H1 (cell line): ENCODE data around the gene DAAM1. TPM values are rescaled to one million over a fixed set of nuclear protein-coding genes. Genes with fewer than 3 reads are reported as not detected.

Experiments used
- CTCF ChIA-PET: fragments of 300-600 bp; sonication (Branson Sonifier 250); formaldehyde crosslinking; loops from one replicate; lab custom pipeline; 2021; ENCODE audit not compliant: partially characterized antibody; lab: Charles Lee
- POLR2A ChIA-PET: fragments of 300-600 bp; sonication (Branson Sonifier 250); formaldehyde crosslinking; loops from one replicate; lab custom pipeline; 2021; ENCODE audit warnings: inconsistent platforms; ENCODE audit not compliant: partially characterized antibody; lab: Charles Lee
- DNase-seq, 2 experiments: peaks; one replicate each; pipeline versions ENCODE4 v3.0.0 to v3.0.0-alpha.2; 2010 to 2022; ENCODE audit warnings: low spot score in 2 of 2, low read depth in 1 of 2, mixed read lengths in 1 of 2
- FAIRE-seq: peaks from 2 replicates; lab custom pipeline; 2011; peaks lifted over from hg19 to GRCh38; lab: Jason Lieb, UNC
- H2AFZ ChIP-seq: 2 replicates; pipeline ENCODE4 v1.8.1; 2012; ENCODE audit warnings: low read length, inconsistent platforms
- H2AK5ac ChIP-seq: 2 replicates; pipeline ENCODE4 v1.6.1; 2013; ENCODE audit warnings: low read depth, low read length
- H2BK120ac ChIP-seq: replicated peaks from 2 replicates; pipeline ENCODE3; 2013; ENCODE audit warnings: low read depth, low read length, inconsistent platforms
- H2BK12ac ChIP-seq: 2 replicates; pipeline ENCODE4 v1.6.1; 2013; ENCODE audit warnings: low read depth, low read length
- H2BK15ac ChIP-seq: 2 replicates; pipeline ENCODE4 v1.6.1; 2013; ENCODE audit warnings: low read length
- H2BK20ac ChIP-seq: 2 replicates; pipeline ENCODE4 v1.6.1; 2013; ENCODE audit warnings: low read length
- H2BK5ac ChIP-seq: 2 replicates; pipeline ENCODE4 v1.6.1; 2013; ENCODE audit warnings: low read depth, low read length
- H3K14ac ChIP-seq: 2 replicates; pipeline ENCODE4 v1.6.1; 2013; ENCODE audit warnings: inconsistent platforms; ENCODE audit not compliant: insufficient read length
- H3K18ac ChIP-seq: 2 replicates; pipeline ENCODE4 v1.6.1; 2013; ENCODE audit warnings: low read length; ENCODE audit errors: extremely low read depth
- H3K23ac ChIP-seq: 2 replicates; pipeline ENCODE4 v1.6.1; 2013; ENCODE audit warnings: inconsistent platforms; ENCODE audit not compliant: insufficient read length
- H3K23me2 ChIP-seq: 2 replicates; pipeline ENCODE4 v1.6.1; 2013; ENCODE audit warnings: low read depth, low read length
- H3K27ac ChIP-seq: 2 replicates; pipeline ENCODE4 v1.6.1; 2011; ENCODE audit warnings: low read depth, low read length, inconsistent platforms
- H3K27me3 ChIP-seq, 4 experiments: replicated peaks in 1 of 4; 1 replicate in 1 of 4; 2 replicates in 3 of 4; pipeline versions ENCODE4 v1.6.1 to v1.8.1; 2011 to 2013; ENCODE audit warnings: low read length in 3 of 4, mild to moderate bottlenecking in 3 of 4, inconsistent platforms in 2 of 4, mixed read lengths in 2 of 4, moderate library complexity in 1 of 4; ENCODE audit not compliant: control insufficient read depth in 3 of 4, insufficient read depth in 3 of 4; ENCODE audit errors: extremely low read depth in 1 of 4
- H3K36me3 ChIP-seq, 4 experiments: 2 replicates each; pipeline versions ENCODE4 v1.6.1 to v1.8.1; 2011 to 2013; ENCODE audit warnings: mild to moderate bottlenecking in 4 of 4, low read length in 3 of 4, moderate library complexity in 2 of 4, control low read depth in 1 of 4, inconsistent platforms in 1 of 4; ENCODE audit not compliant: insufficient read depth in 4 of 4, control insufficient read depth in 2 of 4
- H3K4ac ChIP-seq: replicated peaks from 2 replicates; pipeline ENCODE3; 2013; ENCODE audit warnings: low read length, low read depth, mixed read lengths, inconsistent platforms; ENCODE audit not compliant: insufficient read length
- H3K4me1 ChIP-seq, 4 experiments: replicated peaks in 1 of 4; 1 replicate in 1 of 4; 2 replicates in 3 of 4; pipeline versions ENCODE4 v1.6.1 to v1.8.1; 2011 to 2013; ENCODE audit warnings: low read length in 3 of 4, inconsistent platforms in 2 of 4, mixed read lengths in 1 of 4; ENCODE audit not compliant: insufficient read depth in 4 of 4, control insufficient read depth in 3 of 4
- H3K4me2 ChIP-seq, 2 experiments: 2 replicates each; pipeline versions ENCODE4 v1.6.1 to v1.8.1; 2011 to 2013; ENCODE audit warnings: low read depth in 2 of 2, low read length in 2 of 2, control low read depth in 1 of 2, inconsistent platforms in 1 of 2, mild to moderate bottlenecking in 1 of 2; ENCODE audit not compliant: insufficient read depth in 1 of 2
- H3K4me3 ChIP-seq, 4 experiments: fragments of 200-600, 300-600 bp in 1 of 4; sonication (generic), shearing (Covaris generic), sonication (Bioruptor Twin) in 1 of 4; 2 replicates each; pipeline versions ENCODE4 v1.5.1 to v1.8.1; 2011 to 2016; ENCODE audit warnings: low read length in 4 of 4, low read depth in 3 of 4, control low read depth in 2 of 4, inconsistent platforms in 2 of 4, mild to moderate bottlenecking in 2 of 4, mixed read lengths in 1 of 4, moderate library complexity in 1 of 4; ENCODE audit not compliant: insufficient read depth in 2 of 4; ENCODE audit errors: extremely low read depth in 1 of 4
- H3K56ac ChIP-seq: replicated peaks from 2 replicates; pipeline ENCODE3; 2013; ENCODE audit warnings: low read depth, mild to moderate bottlenecking, mixed read lengths, low read length, inconsistent platforms; ENCODE audit not compliant: insufficient read length
- H3K79me1 ChIP-seq: 2 replicates; pipeline ENCODE4 v1.6.1; 2013; ENCODE audit warnings: low read depth, low read length, control low read depth
- H3K79me2 ChIP-seq, 2 experiments: 2 replicates each; pipeline versions ENCODE4 v1.6.1 to v1.8.1; 2012 to 2013; ENCODE audit warnings: low read length in 2 of 2, mild to moderate bottlenecking in 2 of 2, inconsistent platforms in 1 of 2; ENCODE audit not compliant: insufficient read depth in 2 of 2, control insufficient read depth in 1 of 2
- H3K9ac ChIP-seq, 4 experiments: replicated peaks in 1 of 4; 1 replicate in 1 of 4; 2 replicates in 3 of 4; pipeline versions ENCODE4 v1.6.1 to v1.8.1; 2011 to 2013; ENCODE audit warnings: low read depth in 3 of 4, low read length in 3 of 4, control low read depth in 2 of 4, mild to moderate bottlenecking in 2 of 4, moderate library complexity in 2 of 4, inconsistent platforms in 1 of 4; ENCODE audit errors: extremely low read depth in 1 of 4
- H3K9me3 ChIP-seq, 2 experiments: 2 replicates each; pipeline versions ENCODE4 v1.6.1 to v1.8.1; 2012 to 2013; ENCODE audit warnings: mild to moderate bottlenecking in 2 of 2, moderate library complexity in 2 of 2, control low read depth in 1 of 2, inconsistent platforms in 1 of 2, low read depth in 1 of 2, low read length in 1 of 2, mixed read lengths in 1 of 2; ENCODE audit not compliant: insufficient read depth in 2 of 2
- H4K20me1 ChIP-seq, 2 experiments: replicated peaks in 1 of 2; 2 replicates each; pipeline versions ENCODE3 to v1.8.1; 2011 to 2013; ENCODE audit warnings: inconsistent platforms in 2 of 2, low read length in 2 of 2, mild to moderate bottlenecking in 1 of 2; ENCODE audit not compliant: insufficient read depth in 2 of 2, control insufficient read depth in 1 of 2
- H4K5ac ChIP-seq: 2 replicates; pipeline ENCODE4 v1.6.1; 2013; ENCODE audit warnings: low read length, low read depth, mixed read lengths, inconsistent platforms; ENCODE audit not compliant: insufficient read length
- H4K8ac ChIP-seq: 2 replicates; pipeline ENCODE4 v1.8.0; 2013; ENCODE audit warnings: mild to moderate bottlenecking, moderate library complexity, low read length, inconsistent platforms; ENCODE audit not compliant: insufficient read depth; ENCODE audit errors: extremely low read depth
- H4K91ac ChIP-seq: replicated peaks from 2 replicates; pipeline ENCODE3; 2013; ENCODE audit warnings: low read length, mixed read lengths, inconsistent platforms; ENCODE audit not compliant: insufficient read length
- CTCF ChIP-seq, 3 experiments: IDR thresholded peaks; 1 replicate in 2 of 3; 2 replicates in 1 of 3; pipeline versions ENCODE4 v1.5.1 to v1.6.1; 2011; ENCODE audit warnings: low read length in 3 of 3, mild to moderate bottlenecking in 3 of 3, inconsistent platforms in 2 of 3, low read depth in 1 of 3, moderate library complexity in 1 of 3; ENCODE audit not compliant: insufficient read depth in 1 of 3; ENCODE audit errors: control extremely low read depth in 1 of 3
- KDM4A ChIP-seq: IDR thresholded peaks from one replicate; pipeline ENCODE4 v1.7.1; 2012; ENCODE audit warnings: low read depth, mild to moderate bottlenecking, moderate library complexity, low read length, inconsistent platforms; ENCODE audit not compliant: severe bottlenecking
- RAD21 ChIP-seq, 2 experiments: IDR thresholded peaks in 1 of 2; conservative IDR thresholded peaks in 1 of 2; 2 replicates each; pipeline ENCODE4 v1.6.1; 2011; ENCODE audit warnings: low read depth in 2 of 2, low read length in 2 of 2, improper control_type of control experiment in 1 of 2, inconsistent platforms in 1 of 2, mild to moderate bottlenecking in 1 of 2, moderate library complexity in 1 of 2
- TBP ChIP-seq: IDR thresholded peaks from 2 replicates; pipeline ENCODE4 v1.6.1; 2011; ENCODE audit warnings: low read depth, low read length, improper control_type of control experiment
- WGBS, 2 experiments: shearing (Covaris generic) in 1 of 2; methylation state at CpG; one replicate each; pipeline versions ENCODE4 v1.1.6 to v1.1.7; 2013 to 2015; ENCODE audit warnings: low lambda C conversion rate in 2 of 2, mixed read lengths in 2 of 2, inconsistent platforms in 1 of 2, low coverage in 1 of 2, missing lambda C conversion rate in 1 of 2; ENCODE audit not compliant: insufficient replicate concordance in 2 of 2, insufficient coverage in 1 of 2, insufficient read length in 1 of 2; ENCODE audit errors: extremely low coverage in 1 of 2, missing lambda C conversion rate in 1 of 2; 5-methylcytosine and 5-hydroxymethylcytosine counted together
- polyA plus RNA-seq, 7 experiments: library from polyadenylated mRNA; depleted of rRNA in 3 of 7; stranded (reverse) in 5 of 7; unstranded in 2 of 7; fragments of >200 nt in 5 of 7; fragments of 200-250 nt in 2 of 7; gene quantifications; 1 replicate in 5 of 7; 2 replicates in 1 of 7; 4 replicates in 1 of 7; pipeline versions ENCODE4 v1.2.1 to v1.2.3, GENCODE V29; 2011 to 2013; ENCODE audit warnings: missing spikeins in 2 of 7, mixed read lengths in 2 of 7
- total RNA-seq: library from RNA; stranded (reverse); fragmentation: NEBNext Ultra II Directional; extraction: Animal tissue kit (Norgen Biotek cat#: 25700); gene quantifications from 2 replicates; pipeline ENCODE4 v1.2.1, GENCODE V29; 2021

Gene DAAM1
- total and polyA plus RNA-seq, 2 of the 8 experiments (the other 6 are each of a cell fraction or from before 2014, with no cell fraction given) = 5.0 to 44.9 TPM

- Histone ChIP-seq H3K18ac (no peak overlapping the region), H3K27ac (no peak overlapping the region), H2AK5ac (no peak overlapping the region), H2BK12ac (no peak overlapping the region), H3K9ac (no peak overlapping the region; a peak in 1 of 7 replicates), H3K4ac (no peak overlapping the region), H3K56ac (no peak overlapping the region), H3K9me3 (no peaks in the 10 kb centered on the region), H3K23me2 (peaks cover 18% of the 10 kb centered on the region), H2BK15ac (no peak overlapping the region), H3K27me3 (peaks cover 0 to 4% (median 3%) of the 10 kb centered on the region in 4 experiments; a peak in 2 of 7 replicates), H3K79me2 (peaks cover 0 to 40% of the 10 kb centered on the region in 2 experiments; a peak in 2 of 4 replicates), H3K14ac (no peak overlapping the region), H2BK120ac (no peak overlapping the region), H3K4me3 (peak overlapping the region; percentile 84 to 97 (median 85); a peak in 7 of 8 replicates), H3K79me1 (no peaks in the 10 kb centered on the region; the same call in 1 of the 2 replicates)
- POLR2A ChIA-PET = no interaction called here
- no peak for TF ChIP-seq TBP
- peak; percentile 30 to 33; a peak in 3 of 4 replicates for TF ChIP-seq RAD21 (IDR thresholded peaks at IDR 0.05 in 1 of 2, conservative IDR thresholded peaks at IDR 0.05 in 1 of 2; ENCODE audit: low read depth in 2 of 2, low read length in 2 of 2)
- TF ChIP-seq KDM4A = peak; percentile 33
- TF ChIP-seq CTCF (IDR thresholded peaks at IDR 0.05; ENCODE audit: control extremely low read depth in 1 of 3, insufficient read depth in 1 of 3, low read depth in 1 of 3, low read length in 3 of 3) = peak in 1 of 3 experiments; percentile 26; a peak in 1 of 4 replicates
- TF ChIP-seq, all 59 proteins: peak for 3
- WGBS, 2 experiments = 9% methylated on average over 6 of the region's 6 CpGs; no CpG with 5 or more reads in 1 of the 2 experiments
- no peaks in the 10 kb centered on the region for H3K36me3 ChIP-seq
- peaks cover 0 to 5% (median 0%) of the 10 kb centered on the region in 4 experiments; a peak in 2 of 7 replicates for H3K4me1 ChIP-seq
- H2AFZ ChIP-seq = peak overlapping the region; percentile 0; the same call in 1 of the 2 replicates
- CTCF ChIA-PET = interaction anchor here (0.5 to 2.3 kb wide), 12 partner anchors 9 to 254 kb away, joined by 3 to 7 read pairs (median 3); no protein-coding TSS in a partner anchor
- DNase-seq (no peak), FAIRE-seq (no peak)
- H4K20me1 ChIP-seq = peaks cover 2 to 6% of the 10 kb centered on the region in 2 experiments
- H3K4me2 ChIP-seq = peak overlapping the region; percentile 93 to 100
- no peak overlapping the region for H4K8ac ChIP-seq
- no peak overlapping the region for H4K5ac ChIP-seq
- H3K23ac ChIP-seq = no peak overlapping the region
- no peak overlapping the region for H2BK20ac ChIP-seq
- no peak overlapping the region for H4K91ac ChIP-seq
- H2BK5ac ChIP-seq = no peak overlapping the region
Measured at GRCh38 chr14:59190372-59190771, 1.9 kb downstream of the DAAM1 start.
